Measurements from ENCODE around the gene RPP30. TPM values are rescaled to one million over a fixed set of nuclear protein-coding genes. Genes with fewer than 3 reads are reported as not detected.

The RPP30 gene
- 44.7 TPM for polyA plus RNA-seq (2012; ENCODE audit: low read depth, missing spikeins)

DNA sequence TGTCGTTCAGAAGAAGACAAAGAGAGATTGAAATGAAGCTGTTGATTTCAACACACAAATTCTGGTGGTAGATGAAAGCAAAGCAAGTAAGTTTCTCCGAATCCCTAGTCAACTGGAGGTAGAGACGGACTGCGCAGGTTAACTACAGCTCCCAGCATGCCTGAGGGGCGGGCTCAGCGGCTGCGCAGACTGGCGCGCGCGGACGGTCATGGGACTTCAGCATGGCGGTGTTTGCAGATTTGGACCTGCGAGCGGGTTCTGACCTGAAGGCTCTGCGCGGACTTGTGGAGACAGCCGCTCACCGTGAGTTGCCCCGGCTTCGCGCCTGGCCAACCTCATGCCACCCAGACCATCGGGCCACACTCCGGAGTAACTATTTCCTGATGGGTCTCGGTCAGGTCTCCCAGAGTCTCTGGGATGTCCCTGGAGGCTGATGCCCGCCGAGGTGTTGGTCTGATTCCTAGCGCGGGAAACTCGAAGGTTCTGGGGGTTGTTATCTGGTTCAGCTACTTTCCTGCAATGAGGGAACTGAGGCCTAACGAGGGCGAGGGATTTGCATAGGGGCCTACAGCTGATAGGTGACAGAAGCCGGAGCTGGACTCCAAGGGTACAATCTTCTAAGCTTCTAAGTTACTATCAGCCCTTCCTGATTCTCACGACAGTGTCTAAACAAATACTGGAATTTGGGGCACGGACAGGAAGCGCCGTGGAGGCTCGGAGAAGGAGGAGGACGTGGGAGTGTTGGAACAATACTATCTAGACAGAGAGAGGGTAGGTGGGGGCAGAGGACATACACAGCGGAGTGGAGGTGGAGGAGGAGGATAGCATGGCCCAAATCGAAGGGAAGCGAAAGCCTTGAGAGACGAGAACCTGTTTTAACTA lies at the start of gene RPP30:
RPP30 (plus strand) TSS at position 209 of the 882 bp plus-strand sequence; CDS start at position 222, 13 bp downstream.
- TF ChIP-seq POU2F2 (IDR thresholded peaks at IDR 0.05; ENCODE audit: low read depth, low read length) = peak; percentile 35; the same call in 1 of the 2 replicates
- TF ChIP-seq PAX5 (IDR thresholded peaks at IDR 0.05; ENCODE audit: insufficient read depth, low read length, severe bottlenecking) = no peak
- TF ChIP-seq TAF1 (IDR thresholded peaks at IDR 0.05; ENCODE audit: low read depth, low read length) = peak; percentile 66
- no peak for TF ChIP-seq SPI1 (IDR thresholded peaks at IDR 0.05; ENCODE audit: low read depth, low read length)
- peak; percentile 73 for TF ChIP-seq POLR2AphosphoS5 (IDR thresholded peaks at IDR 0.05; ENCODE audit: low read depth, low read length)
- TF ChIP-seq POLR2A (IDR thresholded peaks at IDR 0.05; ENCODE audit: low read depth, low read length) = peak; percentile 50; the same call in 1 of the 2 replicates

DNA sequence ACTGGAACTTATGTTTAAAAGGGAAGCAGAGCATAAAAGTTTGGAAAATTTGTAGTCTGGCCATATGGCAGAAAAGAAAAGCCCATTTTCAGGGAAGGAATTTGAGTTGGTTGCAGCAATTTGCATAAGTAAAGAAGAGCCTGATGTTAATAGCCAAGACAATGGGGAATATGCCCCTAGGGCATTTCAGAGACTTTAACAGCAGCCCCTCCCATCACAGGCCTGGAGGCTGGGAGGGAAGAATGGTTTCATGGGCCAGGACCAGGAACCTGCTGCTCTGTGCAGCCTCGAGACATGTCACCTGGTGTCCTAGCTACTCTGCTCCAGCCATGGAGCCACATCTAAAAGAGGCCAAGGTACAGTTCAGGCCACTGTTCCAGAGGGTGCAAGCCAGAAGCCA lies 49.3 kb upstream of the RPP30 start:
- DNase-seq (ENCODE audit: insufficient read length, low spot score) (no peak), FAIRE-seq (no peak)
- TF ChIP-seq POLR2A (IDR thresholded peaks at IDR 0.05; ENCODE audit: low read depth, low read length) (no peak), POLR2AphosphoS5 (IDR thresholded peaks at IDR 0.05; ENCODE audit: low read depth, low read length) (no peak), POU2F2 (IDR thresholded peaks at IDR 0.05; ENCODE audit: low read depth, low read length) (no peak), TAF1 (IDR thresholded peaks at IDR 0.05; ENCODE audit: low read depth, low read length) (no peak), SPI1 (IDR thresholded peaks at IDR 0.05; ENCODE audit: low read depth, low read length) (no peak), PAX5 (IDR thresholded peaks at IDR 0.05; ENCODE audit: insufficient read depth, low read length, severe bottlenecking) (no peak)

More for the DNA sequence above, at the start of gene RPP30:
- DNase-seq (ENCODE audit: insufficient read length, low spot score) (peak; percentile 50), FAIRE-seq (peak; percentile 99)

GRCh38 chr10:90832111-90832510 lies 39.7 kb upstream of the RPP30 start:
- no peak for FAIRE-seq
- TF ChIP-seq TAF1 (IDR thresholded peaks at IDR 0.05; ENCODE audit: low read depth, low read length) = no peak
- no peak for TF ChIP-seq PAX5 (IDR thresholded peaks at IDR 0.05; ENCODE audit: insufficient read depth, low read length, severe bottlenecking)
- TF ChIP-seq POLR2A (IDR thresholded peaks at IDR 0.05; ENCODE audit: low read depth, low read length) = no peak
- DNase-seq (ENCODE audit: insufficient read length, low spot score) = no peak

DNA sequence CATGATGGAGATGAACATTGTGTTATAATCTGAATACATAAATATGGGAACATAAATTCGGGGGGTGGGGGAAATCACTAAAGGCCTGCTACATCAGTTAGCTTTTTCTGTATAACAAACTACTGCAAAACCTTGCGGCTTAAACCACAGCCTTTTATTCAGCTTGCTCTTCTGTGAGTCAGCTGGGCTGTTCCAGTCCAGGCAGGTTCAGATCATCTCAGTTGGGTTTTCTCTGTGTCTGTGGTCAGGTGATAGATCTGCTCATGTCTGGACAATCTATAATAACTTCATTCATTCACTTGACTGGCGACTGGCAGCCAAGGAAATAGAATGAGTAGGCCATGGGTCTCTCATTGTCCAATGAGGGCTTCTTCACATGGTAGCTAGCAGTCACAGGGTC lies 37.4 kb upstream of the RPP30 start:
- no peak for DNase-seq (ENCODE audit: insufficient read length, low spot score)
- TF ChIP-seq POLR2A (IDR thresholded peaks at IDR 0.05; ENCODE audit: low read depth, low read length) (no peak), PAX5 (IDR thresholded peaks at IDR 0.05; ENCODE audit: insufficient read depth, low read length, severe bottlenecking) (no peak)
- no peak for FAIRE-seq

DNA sequence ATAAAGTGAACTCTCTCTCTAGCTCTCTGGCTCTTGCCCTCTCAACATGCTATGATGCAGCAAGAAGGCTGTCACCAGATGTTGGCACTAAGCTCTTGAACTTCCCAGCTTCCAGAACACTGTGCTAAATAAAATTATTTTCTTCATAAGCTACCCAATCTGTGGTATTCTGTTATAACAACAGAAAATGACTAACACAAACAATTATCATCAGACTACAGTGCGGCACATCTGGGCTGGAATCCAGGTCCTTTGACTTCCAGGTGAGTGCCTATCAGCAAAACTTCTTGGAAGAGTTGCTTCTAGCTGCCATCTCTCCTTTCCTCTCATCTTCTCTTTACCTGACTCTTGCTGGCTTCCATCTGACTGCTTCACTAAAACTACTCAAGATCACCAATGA lies 34.3 kb upstream of the RPP30 start:
- FAIRE-seq = no peak
- no peak for TF ChIP-seq POLR2AphosphoS5 (IDR thresholded peaks at IDR 0.05; ENCODE audit: low read depth, low read length)
- no peak for TF ChIP-seq POLR2A (IDR thresholded peaks at IDR 0.05; ENCODE audit: low read depth, low read length)
- no peak for TF ChIP-seq SPI1 (IDR thresholded peaks at IDR 0.05; ENCODE audit: low read depth, low read length)
- no peak for TF ChIP-seq PAX5 (IDR thresholded peaks at IDR 0.05; ENCODE audit: insufficient read depth, low read length, severe bottlenecking)
- no peak for TF ChIP-seq POU2F2 (IDR thresholded peaks at IDR 0.05; ENCODE audit: low read depth, low read length)
- TF ChIP-seq TAF1 (IDR thresholded peaks at IDR 0.05; ENCODE audit: low read depth, low read length) = no peak
- DNase-seq (ENCODE audit: insufficient read length, low spot score) = no peak

DNA sequence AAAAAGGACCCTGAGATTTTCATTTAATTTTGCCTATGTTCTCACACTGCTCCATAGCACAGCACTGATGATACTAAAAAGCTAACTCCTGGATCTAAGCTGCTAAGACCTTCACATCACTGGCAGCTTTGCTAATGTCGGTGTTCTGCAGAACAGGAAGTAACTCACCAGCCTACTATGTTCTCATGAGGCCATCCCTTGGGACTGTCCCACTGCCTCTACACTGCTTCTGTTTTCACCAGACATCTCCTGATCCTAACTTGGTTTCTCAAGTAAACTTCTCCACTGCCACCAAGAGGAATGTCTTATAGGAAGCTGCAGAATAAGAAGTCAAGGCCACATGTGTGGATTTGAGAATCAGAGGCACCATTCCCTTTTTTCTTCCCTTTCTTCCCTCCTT lies 29.0 kb upstream of the RPP30 start:
- no peak for DNase-seq (ENCODE audit: insufficient read length, low spot score)
- no peak for FAIRE-seq
- TF ChIP-seq TAF1 (IDR thresholded peaks at IDR 0.05; ENCODE audit: low read depth, low read length) = no peak
- TF ChIP-seq POLR2A (IDR thresholded peaks at IDR 0.05; ENCODE audit: low read depth, low read length) = no peak
- TF ChIP-seq POLR2AphosphoS5 (IDR thresholded peaks at IDR 0.05; ENCODE audit: low read depth, low read length) = no peak
- TF ChIP-seq SPI1 (IDR thresholded peaks at IDR 0.05; ENCODE audit: low read depth, low read length) = no peak
- TF ChIP-seq PAX5 (IDR thresholded peaks at IDR 0.05; ENCODE audit: insufficient read depth, low read length, severe bottlenecking) = no peak
- no peak for TF ChIP-seq POU2F2 (IDR thresholded peaks at IDR 0.05; ENCODE audit: low read depth, low read length)

- no peak for TF ChIP-seq TAF1 (IDR thresholded peaks at IDR 0.05; ENCODE audit: low read depth, low read length)
- TF ChIP-seq POU2F2 (IDR thresholded peaks at IDR 0.05; ENCODE audit: low read depth, low read length) = no peak
- no peak for TF ChIP-seq POLR2A (IDR thresholded peaks at IDR 0.05; ENCODE audit: low read depth, low read length)
- TF ChIP-seq POLR2AphosphoS5 (IDR thresholded peaks at IDR 0.05; ENCODE audit: low read depth, low read length) = no peak
- TF ChIP-seq PAX5 (IDR thresholded peaks at IDR 0.05; ENCODE audit: insufficient read depth, low read length, severe bottlenecking) = no peak
- TF ChIP-seq SPI1 (IDR thresholded peaks at IDR 0.05; ENCODE audit: low read depth, low read length) = no peak
- DNase-seq (ENCODE audit: insufficient read length, low spot score) (no peak), FAIRE-seq (no peak)
Observed at GRCh38 chr10:90845726-90846125, 26.0 kb upstream of the RPP30 start.

DNA sequence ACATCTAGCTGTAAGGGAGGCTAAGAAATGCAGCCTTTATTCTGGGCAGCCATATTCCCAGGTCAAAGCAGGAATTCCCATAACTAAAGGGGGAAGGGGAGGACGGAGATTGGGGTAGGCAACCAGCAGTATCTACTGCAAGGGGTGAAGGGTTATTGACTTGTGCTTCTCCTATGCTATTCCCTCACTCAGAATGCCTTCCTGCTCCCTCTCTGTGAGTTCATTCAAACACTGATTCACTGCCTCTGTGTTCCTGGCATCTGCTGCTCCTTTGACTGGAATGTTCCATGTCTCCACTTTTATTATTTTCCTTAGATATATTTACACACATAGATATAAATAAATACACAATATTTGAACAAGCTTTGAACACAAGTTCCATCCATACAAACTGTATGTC lies 25.0 kb upstream of the RPP30 start:
- DNase-seq (ENCODE audit: insufficient read length, low spot score) = no peak
- FAIRE-seq = no peak

GRCh38 chr10:90847436-90847835 lies 24.3 kb upstream of the RPP30 start:
- DNase-seq (ENCODE audit: insufficient read length, low spot score) = no peak
- TF ChIP-seq TAF1 (IDR thresholded peaks at IDR 0.05; ENCODE audit: low read depth, low read length) = no peak
- no peak for TF ChIP-seq POLR2A (IDR thresholded peaks at IDR 0.05; ENCODE audit: low read depth, low read length)
- TF ChIP-seq PAX5 (IDR thresholded peaks at IDR 0.05; ENCODE audit: insufficient read depth, low read length, severe bottlenecking) = no peak
- no peak for TF ChIP-seq SPI1 (IDR thresholded peaks at IDR 0.05; ENCODE audit: low read depth, low read length)
- no peak for TF ChIP-seq POLR2AphosphoS5 (IDR thresholded peaks at IDR 0.05; ENCODE audit: low read depth, low read length)
- no peak for TF ChIP-seq POU2F2 (IDR thresholded peaks at IDR 0.05; ENCODE audit: low read depth, low read length)
- FAIRE-seq = peak; percentile 13

More for the DNA sequence above, 25.0 kb upstream of the RPP30 start:
- TF ChIP-seq SPI1 (IDR thresholded peaks at IDR 0.05; ENCODE audit: low read depth, low read length) = no peak
- TF ChIP-seq TAF1 (IDR thresholded peaks at IDR 0.05; ENCODE audit: low read depth, low read length) = no peak
